Ovary (tissue), 3 donors: Measurements from ENCODE around the gene CWC27.

Source experiments
- EP300 ChIP-seq: sonication (generic); formaldehyde crosslinking; IDR thresholded peaks from one replicate; pipeline ENCODE4 v1.6.1; 2017; ENCODE audit warnings: antibody characterized with exemption
- POLR2A ChIP-seq: fragments of 450-650 bp; IDR thresholded peaks from one replicate; pipeline ENCODE4 v1.6.1; 2017; ENCODE audit warnings: antibody characterized with exemption, mild to moderate bottlenecking, moderate library complexity
- TF ChIP-seq, protein P1 (sequence below), 3 donors: fragments of 450-650 bp in 2 of 3; fragments of 200-600 bp in 1 of 3; IDR thresholded peaks; one replicate each; pipeline versions ENCODE4 v1.5.1 to v1.8.0; 2016 to 2022; ENCODE audit warnings: antibody characterized with exemption in 3 of 3, mild to moderate bottlenecking in 1 of 3
- donor health status: DM: no; HTN: no; CAD: no.

DNA sequence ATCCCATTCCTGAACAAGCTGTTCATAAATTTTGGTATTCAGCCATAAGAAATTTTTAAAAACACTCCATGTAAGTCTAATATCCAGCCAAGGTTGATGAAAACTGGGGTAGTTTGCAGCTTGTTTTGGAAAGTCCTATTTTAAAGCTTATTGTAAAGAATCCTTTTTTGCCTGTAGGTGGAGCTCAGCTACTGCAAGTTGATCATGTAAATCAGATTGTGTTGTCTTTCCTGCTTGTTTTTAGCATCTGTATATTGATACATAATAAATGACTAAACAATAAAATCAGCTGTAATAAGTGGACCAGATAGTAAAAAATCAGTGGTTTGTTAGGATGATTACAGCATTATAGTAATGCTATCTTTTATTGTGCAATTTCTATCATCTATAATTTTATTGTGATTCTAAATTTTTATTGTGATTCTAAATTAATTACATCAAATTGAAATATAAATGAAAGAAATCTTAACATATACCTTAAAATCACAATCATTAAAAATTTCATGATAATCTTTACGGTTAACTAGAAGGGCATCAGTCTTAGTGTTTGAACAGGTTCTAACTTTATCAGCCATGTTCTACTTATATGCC lies 42.4 kb downstream of the CWC27 start:
- TF ChIP-seq, protein P1, sequence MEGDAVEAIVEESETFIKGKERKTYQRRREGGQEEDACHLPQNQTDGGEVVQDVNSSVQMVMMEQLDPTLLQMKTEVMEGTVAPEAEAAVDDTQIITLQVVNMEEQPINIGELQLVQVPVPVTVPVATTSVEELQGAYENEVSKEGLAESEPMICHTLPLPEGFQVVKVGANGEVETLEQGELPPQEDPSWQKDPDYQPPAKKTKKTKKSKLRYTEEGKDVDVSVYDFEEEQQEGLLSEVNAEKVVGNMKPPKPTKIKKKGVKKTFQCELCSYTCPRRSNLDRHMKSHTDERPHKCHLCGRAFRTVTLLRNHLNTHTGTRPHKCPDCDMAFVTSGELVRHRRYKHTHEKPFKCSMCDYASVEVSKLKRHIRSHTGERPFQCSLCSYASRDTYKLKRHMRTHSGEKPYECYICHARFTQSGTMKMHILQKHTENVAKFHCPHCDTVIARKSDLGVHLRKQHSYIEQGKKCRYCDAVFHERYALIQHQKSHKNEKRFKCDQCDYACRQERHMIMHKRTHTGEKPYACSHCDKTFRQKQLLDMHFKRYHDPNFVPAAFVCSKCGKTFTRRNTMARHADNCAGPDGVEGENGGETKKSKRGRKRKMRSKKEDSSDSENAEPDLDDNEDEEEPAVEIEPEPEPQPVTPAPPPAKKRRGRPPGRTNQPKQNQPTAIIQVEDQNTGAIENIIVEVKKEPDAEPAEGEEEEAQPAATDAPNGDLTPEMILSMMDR (IDR thresholded peaks at IDR 0.05) = peak in 2 of 3 donors; percentile 34 to 39
- no peak for TF ChIP-seq POLR2A
- no peak for TF ChIP-seq EP300
